HG03469 (cell line): Measurements from ENCODE around the gene FAM78A.
"Not testable (repeated sequence)": the region's sequence is repeated elsewhere in the genome, so short reads cannot be mapped to it uniquely, and the experiment has no call there.

Experiments used
- ATAC-seq: cut with Tn5 transposase; IDR thresholded peaks from one replicate; pipeline ENCODE4 v1.9.1; 2021; ENCODE audit warnings: mild to moderate bottlenecking, moderate library complexity, moderate number of reproducible peaks; ENCODE audit not compliant: unreplicated experiment

FAM78A gene

GRCh38 chr9:131270171-131271015, 5.9 kb downstream of the FAM78A start:
- no peak for ATAC-seq

GRCh38 chr9:131266266-131267229, 9.8 kb downstream of the FAM78A start:
- no peak for ATAC-seq

GRCh38 chr9:131264231-131264630, 12.1 kb downstream of the FAM78A start:
- ATAC-seq = no peak

GRCh38 chr9:131263701-131264100, 12.6 kb downstream of the FAM78A start:
- no peak for ATAC-seq

GRCh38 chr9:131263033-131263343, 13.3 kb downstream of the FAM78A start:
- not testable (repeated sequence) for ATAC-seq

GRCh38 chr9:131262327-131263032, 13.8 kb downstream of the FAM78A start:
- ATAC-seq = no peak

GRCh38 chr9:131260751-131261452, 15.4 kb downstream of the FAM78A start:
- no peak for ATAC-seq

- no peak for ATAC-seq
Measured at GRCh38 chr9:131259916-131260597, 16.3 kb downstream of the FAM78A start.

- no peak for ATAC-seq
Measured at GRCh38 chr9:131259432-131259898, 16.8 kb downstream of the FAM78A start.

GRCh38 chr9:131258698-131259431, 17.4 kb downstream of the FAM78A start:
- ATAC-seq = no peak

GRCh38 chr9:131258186-131258585, 18.1 kb downstream of the FAM78A start:
- no peak for ATAC-seq

GRCh38 chr9:131257266-131258025, 18.9 kb downstream of the FAM78A start:
- ATAC-seq = no peak

GRCh38 chr9:131255676-131256197, 20.6 kb downstream of the FAM78A start:
- ATAC-seq = no peak

- no peak for ATAC-seq
Measured at GRCh38 chr9:131254626-131255025, 21.7 kb downstream of the FAM78A start.

GRCh38 chr9:131253891-131254491, 22.3 kb downstream of the FAM78A start:
- ATAC-seq = no peak

- no peak for ATAC-seq
Measured at GRCh38 chr9:131252120-131252519, 24.2 kb downstream of the FAM78A start.

- ATAC-seq = no peak
Measured at GRCh38 chr9:131246618-131247017, 29.7 kb downstream of the FAM78A start.

- not testable (repeated sequence) for ATAC-seq
Measured at GRCh38 chr9:131244331-131244730, 32.0 kb downstream of the FAM78A start.
